ENCODE measurements around the gene MEGF6.

Gene MEGF6

GRCh38 chr1:3533067-3534048 lies 78.0 kb downstream of the MEGF6 start:
- Histone ChIP-seq H3K36me3 (no peaks in the 10 kb centered on the region), H3K9me3 (ENCODE audit: severe bottlenecking) (no peaks in the 10 kb centered on the region), H3K27me3 (ENCODE audit: insufficient read depth, low read depth, severe bottlenecking) (no peaks in the 10 kb centered on the region), H3K27ac (no peak overlapping the region), H3K4me3 (ENCODE audit: low read depth, low read length) (no peak overlapping the region)
- peak; percentile 54 for TF ChIP-seq CTCF (IDR thresholded peaks at IDR 0.05; ENCODE audit: low read depth, low read length)
- DNase-seq = peak; percentile 38

GRCh38 chr1:3531928-3532327 lies 79.4 kb downstream of the MEGF6 start:
- no peak for TF ChIP-seq CTCF (IDR thresholded peaks at IDR 0.05; ENCODE audit: low read depth, low read length)
- Histone ChIP-seq H3K4me3 (ENCODE audit: low read depth, low read length) (no peak overlapping the region), H3K9me3 (ENCODE audit: severe bottlenecking) (no peaks in the 10 kb centered on the region), H3K27me3 (ENCODE audit: insufficient read depth, low read depth, severe bottlenecking) (no peaks in the 10 kb centered on the region), H3K27ac (no peak overlapping the region), H3K36me3 (no peaks in the 10 kb centered on the region)
- no peak for DNase-seq

- Histone ChIP-seq H3K9me3 (ENCODE audit: severe bottlenecking) (no peaks in the 10 kb centered on the region), H3K36me3 (no peaks in the 10 kb centered on the region), H3K27me3 (ENCODE audit: insufficient read depth, low read depth, severe bottlenecking) (no peaks in the 10 kb centered on the region), H3K4me3 (ENCODE audit: low read depth, low read length) (peak overlapping the region; percentile 68), H3K27ac (peak overlapping the region; percentile 82)
- TF ChIP-seq CTCF (IDR thresholded peaks at IDR 0.05; ENCODE audit: low read depth, low read length) = no peak
- DNase-seq = peak; percentile 87
These were observed 80.1 kb downstream of the MEGF6 start for GRCh38 chr1:3530926-3531818.

GRCh38 chr1:3530086-3530925 lies 81.0 kb downstream of the MEGF6 start:
- peak overlapping the region; percentile 68 for H3K4me3 ChIP-seq (ENCODE audit: low read depth, low read length)
- H3K27me3 ChIP-seq (ENCODE audit: insufficient read depth, low read depth, severe bottlenecking) = no peaks in the 10 kb centered on the region
- peak; percentile 69 for DNase-seq
- no peaks in the 10 kb centered on the region for H3K9me3 ChIP-seq (ENCODE audit: severe bottlenecking)
- TF ChIP-seq CTCF (IDR thresholded peaks at IDR 0.05; ENCODE audit: low read depth, low read length) = no peak
- no peaks in the 10 kb centered on the region for H3K36me3 ChIP-seq
- peak overlapping the region; percentile 82 for H3K27ac ChIP-seq

- peak overlapping the region; percentile 82 for H3K27ac ChIP-seq
- no peaks in the 10 kb centered on the region for H3K27me3 ChIP-seq (ENCODE audit: insufficient read depth, low read depth, severe bottlenecking)
- no peak for TF ChIP-seq CTCF (IDR thresholded peaks at IDR 0.05; ENCODE audit: low read depth, low read length)
- no peak overlapping the region for H3K4me3 ChIP-seq (ENCODE audit: low read depth, low read length)
- no peaks in the 10 kb centered on the region for H3K9me3 ChIP-seq (ENCODE audit: severe bottlenecking)
- DNase-seq = peak; percentile 27
- no peaks in the 10 kb centered on the region for H3K36me3 ChIP-seq
These were observed 82.1 kb downstream of the MEGF6 start for GRCh38 chr1:3529099-3529729.

Data from WERI-Rb-1 (cell line).